ENCODE results near the gene CLECL1. TPM values are rescaled to one million over a fixed set of nuclear protein-coding genes. Genes with fewer than 3 reads are reported as not detected.
"Not testable (repeated sequence)": the region's sequence is repeated elsewhere in the genome, so short reads cannot be mapped to it uniquely, and the experiment has no call there.

CLECL1 gene
- total RNA-seq, 2 donors from 2014 or later: 1.3 to 2.8 TPM

DNA sequence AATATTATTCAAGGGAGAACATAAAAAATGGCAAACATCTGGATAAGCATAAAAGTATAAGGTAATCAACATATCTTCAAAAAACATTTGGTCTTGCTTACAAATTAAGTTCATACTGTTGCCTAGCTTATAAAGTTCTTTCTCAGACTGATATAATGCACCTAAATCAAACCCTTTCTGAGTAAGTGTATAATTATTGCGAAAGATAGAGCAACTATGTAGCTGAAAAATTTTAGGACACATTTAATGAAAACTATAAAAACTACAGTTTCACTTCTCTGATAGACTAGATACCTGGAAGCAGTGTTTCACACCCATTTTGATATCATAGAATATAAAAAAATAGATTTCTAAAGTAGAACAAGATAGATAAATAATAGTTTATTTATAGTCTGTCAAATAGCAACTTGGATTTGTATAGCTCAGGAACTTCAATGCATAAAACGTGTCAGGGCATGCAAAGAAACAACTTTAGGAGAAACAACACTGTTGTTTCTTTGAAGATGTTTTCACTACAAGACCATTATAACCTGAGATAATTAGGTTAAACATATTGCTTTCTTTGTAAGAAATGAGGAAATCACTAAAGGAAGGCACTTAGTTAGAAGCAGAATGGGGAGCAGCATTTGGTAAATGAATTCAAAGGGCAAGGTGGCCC lies 7.6 kb downstream of the CLECL1 start:
- Mint-ChIP-seq H3K36me3 (no peaks in the 10 kb centered on the region), H3K27ac (no peak overlapping the region), H3K4me1 (ENCODE audit: low read depth in 2 of 2) (peaks cover 0 to 4% of the 10 kb centered on the region in 2 donors), H3K4me3 (no peak overlapping the region), H3K9me3 (no peaks in the 10 kb centered on the region), H3K27me3 (peaks cover 0 to 10% of the 10 kb centered on the region in 2 donors)
- ATAC-seq (no peak), DNase-seq (ENCODE audit: low spot score) (no peak)

DNA sequence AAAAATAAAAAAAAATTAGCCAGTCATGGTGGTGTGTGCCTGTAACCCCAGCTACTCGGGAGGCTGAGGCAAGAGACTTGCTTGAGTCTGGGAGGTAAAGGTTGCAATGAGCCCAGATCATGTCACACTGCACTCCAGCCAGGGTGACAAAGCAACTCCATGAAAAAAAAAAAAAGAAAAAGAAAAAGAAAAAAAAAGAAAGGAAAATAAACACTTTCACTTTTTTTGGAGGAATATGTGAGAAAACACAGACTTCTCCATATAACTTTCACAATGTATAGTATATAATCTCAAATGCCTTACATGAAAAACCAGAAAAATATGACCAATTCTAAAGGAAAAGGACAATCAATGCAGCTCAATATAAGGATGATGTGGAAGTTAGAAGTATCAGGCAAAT lies 8.9 kb downstream of the CLECL1 start:
- DNase-seq (ENCODE audit: low spot score) (no peak), ATAC-seq (no peak)
- Mint-ChIP-seq H3K4me1 (ENCODE audit: low read depth in 2 of 2) (peaks cover 5 to 8% of the 10 kb centered on the region in 2 donors), H3K27me3 (peaks cover 0 to 10% of the 10 kb centered on the region in 2 donors), H3K9me3 (no peaks in the 10 kb centered on the region), H3K27ac (no peak overlapping the region), H3K36me3 (no peaks in the 10 kb centered on the region), H3K4me3 (no peak overlapping the region)

DNA sequence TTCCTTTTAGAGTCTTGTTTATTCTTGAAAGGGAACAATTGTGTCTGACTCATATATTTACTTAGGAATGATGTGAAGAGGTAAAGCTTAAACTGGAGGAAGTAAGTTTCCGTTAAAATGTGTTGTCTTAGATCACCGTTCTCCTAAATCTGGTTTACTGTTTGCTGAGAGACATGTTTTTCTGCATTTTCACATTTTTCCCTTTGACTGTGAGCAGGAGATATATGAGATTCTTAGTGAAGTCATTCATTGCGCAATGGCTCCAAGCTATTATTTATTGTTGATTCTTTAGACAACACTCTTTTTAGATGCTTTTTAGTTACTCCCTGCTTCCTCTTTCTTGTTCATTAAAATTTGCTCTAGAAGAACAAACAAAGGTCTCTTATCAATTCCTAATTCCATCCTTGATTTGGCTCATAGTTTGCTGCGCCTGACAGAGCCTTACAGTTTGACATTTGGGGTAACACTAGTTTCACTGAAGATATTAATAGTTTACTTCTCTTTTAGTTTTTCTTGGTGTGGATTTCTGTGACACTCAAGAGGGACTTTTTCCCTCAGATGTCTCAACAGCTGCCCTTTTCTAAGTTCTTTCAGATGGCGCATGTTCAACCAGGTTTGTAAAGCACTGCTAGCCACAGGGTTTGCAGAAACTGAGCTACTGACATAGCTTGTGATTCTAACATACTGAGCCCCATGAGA lies 11.4 kb downstream of the CLECL1 start:
- Mint-ChIP-seq H3K9me3 (no peaks in the 10 kb centered on the region), H3K4me1 (ENCODE audit: low read depth in 2 of 2) (peaks cover 5 to 8% of the 10 kb centered on the region in 2 donors), H3K36me3 (no peaks in the 10 kb centered on the region), H3K27me3 (peaks cover 0 to 10% of the 10 kb centered on the region in 2 donors), H3K27ac (no peak overlapping the region), H3K4me3 (no peak overlapping the region)
- DNase-seq (ENCODE audit: low spot score) (no peak), ATAC-seq (no peak)

DNA sequence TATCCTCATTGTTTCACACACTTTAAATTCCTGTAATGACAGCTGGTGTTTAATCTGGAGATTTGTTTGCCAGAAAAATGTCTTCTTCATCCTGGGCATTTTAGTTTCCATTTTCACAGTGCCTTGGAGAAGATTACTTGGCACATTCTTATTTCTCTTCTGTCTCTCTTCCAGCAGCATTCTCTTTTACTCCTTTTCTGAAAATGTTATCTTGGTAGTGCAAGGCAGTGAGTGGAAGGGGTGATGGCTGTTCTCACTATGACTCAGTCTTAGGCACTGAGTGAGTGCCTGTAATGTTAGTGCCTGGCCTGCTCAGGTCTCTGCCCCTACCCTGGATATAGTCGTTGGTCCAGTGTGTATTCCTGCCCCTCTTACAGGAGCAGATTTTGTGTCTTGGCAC lies 13.1 kb downstream of the CLECL1 start:
- Mint-ChIP-seq H3K9me3 (no peaks in the 10 kb centered on the region), H3K27me3 (peaks cover 0 to 10% of the 10 kb centered on the region in 2 donors), H3K36me3 (no peaks in the 10 kb centered on the region), H3K4me3 (no peak overlapping the region), H3K27ac (no peak overlapping the region), H3K4me1 (ENCODE audit: low read depth in 2 of 2) (peaks cover 5 to 17% of the 10 kb centered on the region in 2 donors)
- DNase-seq (ENCODE audit: low spot score) (no peak), ATAC-seq (peak; percentile 62 to 81)

DNA sequence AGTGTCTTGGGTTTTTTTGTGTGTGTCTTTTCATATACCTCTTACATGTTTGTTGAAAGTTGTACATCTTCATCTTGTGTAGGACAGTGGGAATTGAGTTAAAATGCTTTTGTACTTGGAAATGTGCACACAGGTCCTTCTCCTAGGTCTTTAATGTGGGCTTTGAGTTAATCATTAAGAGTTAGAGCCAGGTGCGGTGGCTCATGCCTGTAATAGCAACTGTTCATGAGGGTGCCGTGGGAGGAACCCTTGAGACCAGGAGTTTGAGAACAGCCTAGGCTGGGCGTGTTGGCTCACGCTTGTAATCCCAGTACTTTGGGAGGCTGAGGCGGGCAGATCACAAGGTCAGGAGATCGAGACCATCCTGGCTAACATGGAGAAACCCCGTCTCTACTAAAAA lies 13.9 kb downstream of the CLECL1 start:
- H3K9me3 Mint-ChIP-seq: no peaks in the 10 kb centered on the region
- peaks cover 0 to 10% of the 10 kb centered on the region in 2 donors for H3K27me3 Mint-ChIP-seq
- no peak for DNase-seq (ENCODE audit: low spot score)
- no peak overlapping the region for H3K4me3 Mint-ChIP-seq
- no peaks in the 10 kb centered on the region for H3K36me3 Mint-ChIP-seq
- H3K4me1 Mint-ChIP-seq (ENCODE audit: low read depth in 2 of 2): peaks cover 5 to 17% of the 10 kb centered on the region in 2 donors
- ATAC-seq: no peak
- peak overlapping the region in 1 of 2 donors; percentile 47 for H3K27ac Mint-ChIP-seq

DNA sequence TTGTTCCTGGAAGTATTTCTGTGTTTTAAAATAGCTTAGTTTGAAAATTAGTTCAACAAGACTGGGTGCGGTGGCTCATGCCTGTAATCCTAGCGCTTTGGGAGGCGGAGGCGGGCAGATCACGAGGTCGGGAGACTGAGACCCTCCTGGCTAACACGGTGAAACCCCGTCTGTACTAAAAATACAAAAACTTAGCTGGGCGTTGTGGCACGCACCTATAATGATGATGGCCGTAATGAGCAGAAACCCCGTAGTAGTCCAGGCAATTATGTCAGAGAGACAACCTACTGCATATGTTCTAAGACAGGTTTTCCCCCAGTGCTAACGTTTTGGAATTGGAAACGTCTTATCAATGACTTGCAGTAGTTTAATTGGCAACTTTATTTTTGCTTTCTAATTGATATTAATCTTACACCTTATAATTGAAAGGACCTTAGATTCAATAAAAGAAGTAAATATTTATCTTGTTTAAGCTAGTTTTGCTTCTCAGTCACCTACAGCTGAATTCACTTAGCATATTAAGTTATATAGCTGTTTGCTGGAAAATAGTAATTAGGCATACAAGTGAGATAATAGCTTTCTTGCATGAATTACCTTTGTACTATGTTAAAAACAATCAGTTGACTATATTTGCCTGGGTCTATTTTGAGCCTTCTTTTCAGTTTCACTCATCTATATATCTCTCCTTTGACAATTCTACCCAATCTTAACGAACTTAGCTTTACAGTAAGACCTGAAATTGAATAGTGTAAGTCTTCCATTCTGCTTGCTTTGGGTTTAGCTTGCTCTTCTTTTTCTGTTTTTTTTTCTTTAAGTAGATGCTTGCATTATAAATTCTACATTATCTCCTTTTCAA lies 15.6 kb downstream of the CLECL1 start:
- Mint-ChIP-seq H3K27ac (no peak overlapping the region), H3K27me3 (peaks cover 0 to 7% of the 10 kb centered on the region in 2 donors), H3K4me3 (no peak overlapping the region), H3K4me1 (ENCODE audit: low read depth in 2 of 2) (peaks cover 5 to 17% of the 10 kb centered on the region in 2 donors), H3K9me3 (no peaks in the 10 kb centered on the region), H3K36me3 (no peaks in the 10 kb centered on the region)
- ATAC-seq: no peak
- no peak for DNase-seq (ENCODE audit: low spot score)

DNA sequence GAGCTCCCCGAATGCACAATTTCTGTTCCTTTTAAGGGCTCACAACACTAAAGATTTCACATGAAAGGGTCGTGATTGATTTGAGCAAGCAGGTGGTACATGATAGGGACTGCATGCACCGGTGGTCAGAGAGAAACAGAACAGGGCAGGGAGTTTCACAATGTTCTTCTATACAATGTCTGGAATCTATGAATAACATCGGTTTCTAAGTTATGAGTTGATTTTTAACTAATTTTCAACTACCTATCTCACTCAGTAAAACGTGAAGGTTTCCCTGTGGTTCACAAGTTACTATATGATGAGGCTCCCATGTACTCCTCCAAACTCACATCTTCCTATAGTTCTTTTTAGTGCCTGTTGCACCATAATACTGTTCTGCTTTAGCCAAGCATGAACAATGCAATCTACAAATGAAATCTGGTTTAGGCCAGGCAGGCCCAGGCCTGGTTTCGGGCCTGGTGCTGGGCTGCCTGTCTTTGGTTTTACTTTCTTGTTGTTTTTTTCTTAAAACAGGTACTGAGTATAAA lies 19.8 kb downstream of the CLECL1 start:
- H3K36me3 Mint-ChIP-seq; DNase-seq (ENCODE audit: low spot score); H3K4me3 Mint-ChIP-seq; H3K9me3 Mint-ChIP-seq; H3K27ac Mint-ChIP-seq; H3K27me3 Mint-ChIP-seq: not testable (repeated sequence)
- ATAC-seq: peak in 1 of 2 donors; percentile 51
- peaks cover 18 to 25% of the 10 kb centered on the region in 2 donors for H3K4me1 Mint-ChIP-seq (ENCODE audit: low read depth in 2 of 2)

DNA sequence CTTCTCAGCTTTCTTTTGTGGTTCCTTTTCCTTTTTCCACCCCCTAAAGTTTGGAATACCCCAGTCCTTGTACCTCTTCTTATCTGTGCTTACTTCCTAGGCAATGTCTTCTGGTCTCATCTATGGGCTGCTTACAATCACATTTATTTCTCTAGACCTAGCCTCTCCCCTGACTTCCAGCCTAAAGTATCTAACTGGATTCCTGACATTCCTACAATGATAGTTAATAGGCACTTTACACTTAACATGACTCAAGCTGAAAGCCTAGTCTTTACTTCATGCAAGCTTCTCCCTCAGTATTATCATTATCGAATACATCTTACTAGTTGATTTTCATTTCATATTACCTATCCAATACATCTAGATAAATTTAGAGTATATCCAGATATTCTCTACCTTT lies 21.2 kb downstream of the CLECL1 start:
- Mint-ChIP-seq H3K4me1 (ENCODE audit: low read depth in 2 of 2) (peaks cover 29 to 37% of the 10 kb centered on the region in 2 donors), H3K27me3 (no peaks in the 10 kb centered on the region), H3K27ac (peak overlapping the region in 1 of 2 donors; percentile 18), H3K4me3 (no peak overlapping the region), H3K9me3 (no peaks in the 10 kb centered on the region), H3K36me3 (peaks cover 8% of the 10 kb centered on the region)
- DNase-seq (ENCODE audit: low spot score) (no peak), ATAC-seq (no peak)

DNA sequence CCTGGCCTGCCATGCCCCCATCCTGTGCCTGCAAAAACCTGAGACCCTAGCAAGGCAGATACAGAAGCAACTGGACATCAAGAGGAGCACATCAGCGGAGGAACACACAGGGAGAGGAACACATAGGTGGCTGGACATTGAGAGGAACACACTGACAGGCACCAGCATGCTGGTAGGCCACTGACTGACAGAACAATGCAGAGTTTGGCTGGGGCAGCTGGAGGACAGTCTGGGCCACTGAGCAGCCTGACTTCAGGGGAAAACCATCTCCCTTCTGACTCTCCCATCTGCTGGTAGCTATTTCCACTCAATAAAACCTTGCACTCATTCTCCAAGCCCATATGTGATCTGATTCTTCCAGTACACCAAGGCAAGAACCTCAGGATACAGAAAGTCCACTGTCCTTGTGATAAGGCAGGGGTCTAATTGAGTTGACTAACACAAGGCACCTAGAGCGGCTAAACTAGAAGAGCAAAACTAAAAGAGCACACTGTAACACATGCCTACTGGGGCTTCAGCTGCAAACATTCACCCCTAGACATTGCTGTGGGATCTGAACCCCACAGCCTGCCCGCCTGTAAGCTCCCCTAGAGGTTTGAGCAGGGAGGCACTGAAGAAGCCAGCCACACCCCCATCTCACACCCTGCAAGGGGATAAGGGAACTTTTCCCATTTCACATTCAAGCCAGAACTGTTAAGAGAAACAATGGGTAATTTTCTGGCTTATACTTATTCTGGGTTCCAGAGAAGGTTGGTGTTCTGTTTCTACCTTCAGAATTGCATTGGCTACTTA lies 22.1 kb downstream of the CLECL1 start:
- no peak for DNase-seq (ENCODE audit: low spot score)
- no peak overlapping the region for H3K4me3 Mint-ChIP-seq
- H3K27me3 Mint-ChIP-seq: no peaks in the 10 kb centered on the region
- H3K27ac Mint-ChIP-seq: peak overlapping the region in 1 of 2 donors; percentile 56
- no peak for ATAC-seq
- H3K36me3 Mint-ChIP-seq: peaks cover 17% of the 10 kb centered on the region
- H3K4me1 Mint-ChIP-seq (ENCODE audit: low read depth in 2 of 2): peaks cover 32 to 46% of the 10 kb centered on the region in 2 donors
- H3K9me3 Mint-ChIP-seq: peaks cover 3% of the 10 kb centered on the region

DNA sequence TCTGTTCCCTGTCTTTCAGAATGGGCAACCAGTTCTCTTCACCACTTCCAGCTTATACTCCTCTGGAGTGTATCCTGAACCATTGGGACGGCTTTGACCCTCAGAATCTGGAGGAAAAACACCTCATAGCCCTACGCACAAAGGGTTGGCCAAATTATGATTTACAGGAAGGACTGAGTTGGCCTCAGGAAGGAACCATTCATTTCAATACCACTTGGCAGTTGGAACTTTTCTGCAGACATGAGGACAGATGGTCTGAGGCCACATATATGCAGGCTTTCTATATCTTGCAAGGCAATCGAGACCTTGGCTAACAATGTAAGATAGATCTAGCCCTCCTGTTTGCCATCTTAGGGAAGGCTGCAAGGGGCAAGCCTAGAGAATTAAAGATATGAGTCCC lies 24.0 kb downstream of the CLECL1 start:
- Mint-ChIP-seq H3K27me3 (no peaks in the 10 kb centered on the region), H3K4me1 (ENCODE audit: low read depth in 2 of 2) (peaks cover 37 to 62% of the 10 kb centered on the region in 2 donors), H3K9me3 (peaks cover 11% of the 10 kb centered on the region), H3K36me3 (peaks cover 33% of the 10 kb centered on the region), H3K4me3 (peak overlapping the region; percentile 63), H3K27ac (peak overlapping the region; percentile 86 to 89)
- ATAC-seq (peak in 1 of 2 donors; percentile 62), DNase-seq (ENCODE audit: low spot score) (no peak)

DNA sequence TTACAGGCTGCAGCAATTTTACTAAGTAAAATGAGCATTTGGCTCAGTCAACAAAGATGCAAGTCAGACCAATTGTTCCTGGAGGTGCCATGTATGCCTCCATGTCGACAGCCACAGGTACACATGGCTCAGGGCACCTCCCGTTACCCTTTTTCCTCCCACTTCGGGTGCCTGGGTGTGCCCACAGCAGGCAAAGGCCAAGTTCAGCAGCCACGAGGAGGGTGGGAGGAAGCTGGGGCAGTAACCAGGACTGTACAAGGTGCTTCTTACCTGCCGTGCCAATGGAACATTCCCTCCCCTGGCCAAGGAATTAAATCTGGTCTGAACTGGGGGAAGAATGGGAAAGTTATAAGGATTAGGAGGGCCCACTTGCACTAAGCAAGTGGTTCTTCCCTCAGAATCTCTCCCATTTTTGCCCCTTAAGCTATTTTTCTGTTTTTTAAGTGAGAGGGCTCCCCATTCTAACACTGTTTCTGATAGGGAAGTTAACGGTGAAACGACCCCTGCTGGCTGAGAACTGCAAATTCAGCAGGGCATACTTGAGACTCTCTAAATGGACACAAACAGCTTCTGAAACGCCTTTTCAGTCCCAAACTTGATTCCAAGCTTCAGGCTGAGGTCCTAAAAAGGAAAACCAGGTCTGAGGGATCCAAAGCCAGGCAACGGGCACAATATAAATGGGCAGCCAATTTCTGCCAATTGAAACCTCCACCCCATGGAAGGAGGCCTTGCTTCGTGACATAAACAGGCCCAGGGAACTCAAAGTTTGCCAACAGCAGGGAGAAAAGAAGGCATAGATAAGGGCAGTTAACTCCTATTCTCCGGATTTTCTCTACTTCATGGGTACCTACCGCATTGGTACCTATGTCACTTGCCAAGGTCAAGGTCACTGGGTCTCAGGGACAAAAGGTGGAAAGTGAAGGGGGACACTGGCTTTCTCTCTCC lies 24.8 kb downstream of the CLECL1 start:
- H3K36me3 Mint-ChIP-seq: peaks cover 33% of the 10 kb centered on the region
- no peaks in the 10 kb centered on the region for H3K27me3 Mint-ChIP-seq
- H3K9me3 Mint-ChIP-seq: peaks cover 11% of the 10 kb centered on the region
- peak overlapping the region; percentile 86 to 89 for H3K27ac Mint-ChIP-seq
- ATAC-seq: peak; percentile 82 to 85
- DNase-seq (ENCODE audit: low spot score): peak; percentile 82
- H3K4me1 Mint-ChIP-seq (ENCODE audit: low read depth in 2 of 2): peaks cover 37 to 62% of the 10 kb centered on the region in 2 donors
- peak overlapping the region; percentile 63 for H3K4me3 Mint-ChIP-seq

DNA sequence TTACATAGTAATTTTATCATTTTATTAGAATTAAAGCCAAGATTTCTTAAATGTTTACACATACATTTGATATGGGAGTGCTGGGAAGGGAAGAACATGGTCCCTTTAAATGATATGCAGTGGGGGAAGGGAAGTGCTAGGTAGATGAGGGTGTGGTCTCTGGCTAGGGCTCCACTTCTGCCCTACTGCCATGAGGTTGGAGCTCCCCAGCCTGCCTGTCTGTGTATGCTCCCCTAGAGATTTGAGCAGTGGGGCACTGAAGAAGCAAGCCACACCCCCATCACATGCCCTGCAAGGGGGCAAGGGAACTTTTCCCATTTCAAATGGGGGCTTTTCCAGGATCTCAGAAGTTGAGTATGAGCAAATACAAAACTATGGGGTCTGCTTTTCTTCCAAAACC lies 25.5 kb downstream of the CLECL1 start:
- Mint-ChIP-seq H3K27me3 (no peaks in the 10 kb centered on the region), H3K9me3 (peaks cover 11% of the 10 kb centered on the region), H3K4me1 (ENCODE audit: low read depth in 2 of 2) (peaks cover 42 to 68% of the 10 kb centered on the region in 2 donors), H3K27ac (peak overlapping the region; percentile 86 to 89), H3K4me3 (peak overlapping the region; percentile 63), H3K36me3 (peaks cover 33% of the 10 kb centered on the region)
- ATAC-seq (peak; percentile 45 to 60), DNase-seq (ENCODE audit: low spot score) (no peak)
